HepG2 (cell line): Measurements from ENCODE around the gene TCN2. TPM values are rescaled to one million over a fixed set of nuclear protein-coding genes. Genes with fewer than 3 reads are reported as not detected.

ENCODE experiments used
- ATAC-seq: fragments of 200-7000 bp; cut with Tn5 transposase; 3 replicates; pipeline ENCODE4 v1.9.1; 2020; ENCODE audit warnings: mild to moderate bottlenecking, moderate library complexity
- BruUV-seq: library from RNA; stranded (reverse); fragments of 400-500 nt; replicated peaks from 2 replicates; lab custom pipeline; 2021; lab: Mats Ljungman, UMichigan
- CTCF ChIA-PET: fragments of 300-600 bp; formaldehyde crosslinking; extraction: SDS; loops from one replicate; lab custom pipeline; 2021; ENCODE audit warnings: low total read pairs, inconsistent platforms, low intra/inter-chr PET ratio; lab: Yijun Ruan, JAX
- POLR2A ChIA-PET: fragments of 350-600 bp; sonication (Branson Sonifier 250); formaldehyde crosslinking; loops from one replicate; lab custom pipeline; 2020; ENCODE audit warnings: antibody characterized with exemption, inconsistent platforms; lab: Yijun Ruan, JAX
- DNase-seq: peaks from one replicate; pipeline ENCODE4 v3.0.0-alpha.2; 2015; ENCODE audit warnings: low spot score
- FAIRE-seq: peaks from 3 replicates; lab custom pipeline; 2011; peaks lifted over from hg19 to GRCh38; lab: Jason Lieb, UNC
- H2AFZ ChIP-seq: one replicate; pipeline ENCODE4 v1.6.1; 2011; ENCODE audit warnings: low read length, inconsistent platforms
- H3K27ac ChIP-seq: fragments of 300-600 bp; 3 replicates; pipeline ENCODE4 v1.8.0; 2011; ENCODE audit warnings: mixed run types, mild to moderate bottlenecking, mixed read lengths, low read length, inconsistent platforms; ENCODE audit not compliant: insufficient read depth; ENCODE audit errors: extremely low read length
- H3K27me3 ChIP-seq, 2 experiments: fragments of 200-600 bp in 1 of 2; 2 replicates in 1 of 2; 3 replicates in 1 of 2; pipeline versions ENCODE4 v1.6.0 to v1.8.0; 2011; ENCODE audit warnings: low read length in 2 of 2, mild to moderate bottlenecking in 2 of 2, moderate library complexity in 2 of 2, inconsistent platforms in 1 of 2; ENCODE audit not compliant: insufficient read depth in 2 of 2, control insufficient read depth in 1 of 2
- H3K36me3 ChIP-seq, 2 experiments: fragments of 200-600 bp in 1 of 2; replicated peaks in 1 of 2; 2 replicates in 1 of 2; 3 replicates in 1 of 2; pipeline versions ENCODE4 v1.5.1 to v1.8.0; 2011; ENCODE audit warnings: low read length in 2 of 2, inconsistent platforms in 1 of 2; ENCODE audit not compliant: insufficient read depth in 2 of 2, control insufficient read depth in 1 of 2
- H3K4me1 ChIP-seq: 2 replicates; pipeline ENCODE4 v1.5.1; 2012; ENCODE audit warnings: low read length, inconsistent platforms; ENCODE audit not compliant: insufficient read depth
- H3K4me2 ChIP-seq: 2 replicates; pipeline ENCODE4 v1.6.0; 2011; ENCODE audit warnings: low read depth, low read length, inconsistent platforms
- H3K4me3 ChIP-seq, 3 experiments: fragments of 200-600 bp in 1 of 3; sonication (generic), shearing (Covaris generic) in 1 of 3; replicated peaks in 1 of 3; 2 replicates each; pipeline ENCODE4 v1.5.1; 2011 to 2016; ENCODE audit warnings: low read length in 3 of 3, inconsistent platforms in 2 of 3, low read depth in 2 of 3, mild to moderate bottlenecking in 2 of 3, control low read depth in 1 of 3, mixed read lengths in 1 of 3; ENCODE audit not compliant: insufficient read depth in 1 of 3
- H3K79me2 ChIP-seq: one replicate; pipeline ENCODE4 v1.6.1; 2011; ENCODE audit warnings: low read length, inconsistent platforms; ENCODE audit not compliant: insufficient read depth
- H3K9ac ChIP-seq: 2 replicates; pipeline ENCODE4 v1.6.0; 2011; ENCODE audit warnings: mild to moderate bottlenecking, low read depth, low read length, inconsistent platforms; ENCODE audit not compliant: insufficient read depth
- H3K9me3 ChIP-seq: 2 replicates; pipeline ENCODE4 v1.5.1; 2012; ENCODE audit warnings: mild to moderate bottlenecking, low read length
- H4K20me1 ChIP-seq: 2 replicates; pipeline ENCODE4 v1.6.0; 2011; ENCODE audit warnings: inconsistent platforms, mild to moderate bottlenecking, low read length, moderate library complexity; ENCODE audit not compliant: insufficient read depth
- CTCF ChIP-seq: sonication (generic); formaldehyde crosslinking; IDR thresholded peaks from 2 replicates; pipeline ENCODE4 v1.5.0; 2020; ENCODE audit warnings: mild to moderate bottlenecking, missing genetic modification reagents, moderate library complexity
- EED ChIP-seq: sonication (generic); formaldehyde crosslinking; IDR thresholded peaks from 2 replicates; pipeline ENCODE4 v1.5.0; 2020; ENCODE audit warnings: mild to moderate bottlenecking, missing genetic modification reagents
- GABPB1 ChIP-seq: IDR thresholded peaks from 2 replicates; pipeline ENCODE4 v1.6.1; 2016; ENCODE audit warnings: mild to moderate bottlenecking, missing genetic modification reagents, moderate library complexity, missing compliant biosample characterization
- HNRNPLL ChIP-seq: fragments of 200-400 bp; formaldehyde crosslinking; IDR thresholded peaks from 2 replicates; pipeline ENCODE4 v1.6.1; 2017; ENCODE audit warnings: mild to moderate bottlenecking, low read depth, low read length; ENCODE audit not compliant: poor library complexity, severe bottlenecking
- HOXD1 ChIP-seq: sonication (generic); formaldehyde crosslinking; IDR thresholded peaks from 2 replicates; pipeline ENCODE4 v1.5.0; 2020; ENCODE audit warnings: missing genetic modification reagents
- KDM5B ChIP-seq: sonication (generic); formaldehyde crosslinking; IDR thresholded peaks from 2 replicates; pipeline ENCODE4 v1.4.0; 2020; ENCODE audit warnings: missing genetic modification reagents, mild to moderate bottlenecking, borderline replicate concordance
- PLRG1 ChIP-seq: fragments of 450-650 bp; conservative IDR thresholded peaks from 2 replicates; pipeline ENCODE4 v1.6.1; 2016
- RBM39 ChIP-seq: fragments of 200-400 bp; formaldehyde crosslinking; IDR thresholded peaks from one replicate; pipeline ENCODE4 v1.6.1; 2018; ENCODE audit warnings: antibody characterized with exemption, mild to moderate bottlenecking, low read depth, low read length; ENCODE audit not compliant: poor library complexity, severe bottlenecking
- SRSF4 ChIP-seq: fragments of 200-400 bp; formaldehyde crosslinking; IDR thresholded peaks from one replicate; pipeline ENCODE4 v1.6.1; 2018; ENCODE audit warnings: mild to moderate bottlenecking, low read depth, low read length, moderate library complexity; ENCODE audit not compliant: poor library complexity, severe bottlenecking
- SRY ChIP-seq: sonication (generic); formaldehyde crosslinking; IDR thresholded peaks from 2 replicates; pipeline ENCODE4 v1.8.0; 2022; ENCODE audit warnings: mild to moderate bottlenecking, missing genetic modification reagents
- ZNF567 ChIP-seq: sonication (generic); formaldehyde crosslinking; IDR thresholded peaks from 2 replicates; pipeline ENCODE4 v1.8.1; 2023; ENCODE audit warnings: mild to moderate bottlenecking, missing genetic modification reagents, borderline replicate concordance
- ZNF740 ChIP-seq: sonication (generic); formaldehyde crosslinking; IDR thresholded peaks from 2 replicates; pipeline ENCODE4 v1.4.0; 2020; ENCODE audit warnings: missing genetic modification reagents
- WGBS: methylation state at CpG from one replicate; pipeline ENCODE4 v1.1.6; 2017; ENCODE audit warnings: low lambda C conversion rate; 5-methylcytosine and 5-hydroxymethylcytosine counted together
- in situ Hi-C: cut with HindIII; loops from 2 replicates; pipeline ENCODE4 v1.10.0; 2017; ENCODE audit warnings: low pct_unique_long_range_greater_than_20kb; ENCODE audit not compliant: extremely low pct_ligation_motif_present
- intact Hi-C: fragments of 100-400 bp; cut with micrococcal nuclease; formaldehyde crosslinking; loops from one replicate; pipeline ENCODE4 v1.10.0; 2022; ENCODE audit not compliant: unreplicated experiment
- polyA plus RNA-seq, 8 experiments: library from polyadenylated mRNA; depleted of rRNA in 3 of 8; stranded (reverse) in 7 of 8; unstranded in 1 of 8; fragments of >200 nt; fragmentation: Illumina TruSeq in 4 of 8; extraction: Trizol in 4 of 8; gene quantifications; 2 replicates each; pipeline versions ENCODE4 v1.2.1 to v1.2.3, GENCODE V29; 2011 to 2016; ENCODE audit warnings: low read depth in 4 of 8, missing spikeins in 1 of 8, mixed read lengths in 1 of 8; ENCODE audit not compliant: insufficient read depth in 1 of 8
- total RNA-seq, 5 experiments: library from RNA; depleted of rRNA; stranded (reverse); fragments of >200 nt; fragmentation: Illumina TruSeq; extraction: Trizol; gene quantifications; 2 replicates each; pipeline ENCODE4 v1.2.3, GENCODE V29; 2016; ENCODE audit warnings: low read depth in 1 of 5
- TF ChIP-seq, protein P1 (sequence below): sonication (generic); formaldehyde crosslinking; IDR thresholded peaks from 2 replicates; pipeline ENCODE4 v1.4.0; 2020; ENCODE audit warnings: missing genetic modification reagents
- TF ChIP-seq, protein P2 (sequence below): sonication (generic); formaldehyde crosslinking; IDR thresholded peaks from 2 replicates; pipeline ENCODE4 v1.4.0; 2020; ENCODE audit warnings: missing genetic modification reagents, borderline replicate concordance

TCN2 gene
- total and polyA plus RNA-seq, 2 of the 13 experiments (the other 11 are each of a cell fraction or from before 2014, with no cell fraction given): 0.29 to 0.31 TPM

DNA sequence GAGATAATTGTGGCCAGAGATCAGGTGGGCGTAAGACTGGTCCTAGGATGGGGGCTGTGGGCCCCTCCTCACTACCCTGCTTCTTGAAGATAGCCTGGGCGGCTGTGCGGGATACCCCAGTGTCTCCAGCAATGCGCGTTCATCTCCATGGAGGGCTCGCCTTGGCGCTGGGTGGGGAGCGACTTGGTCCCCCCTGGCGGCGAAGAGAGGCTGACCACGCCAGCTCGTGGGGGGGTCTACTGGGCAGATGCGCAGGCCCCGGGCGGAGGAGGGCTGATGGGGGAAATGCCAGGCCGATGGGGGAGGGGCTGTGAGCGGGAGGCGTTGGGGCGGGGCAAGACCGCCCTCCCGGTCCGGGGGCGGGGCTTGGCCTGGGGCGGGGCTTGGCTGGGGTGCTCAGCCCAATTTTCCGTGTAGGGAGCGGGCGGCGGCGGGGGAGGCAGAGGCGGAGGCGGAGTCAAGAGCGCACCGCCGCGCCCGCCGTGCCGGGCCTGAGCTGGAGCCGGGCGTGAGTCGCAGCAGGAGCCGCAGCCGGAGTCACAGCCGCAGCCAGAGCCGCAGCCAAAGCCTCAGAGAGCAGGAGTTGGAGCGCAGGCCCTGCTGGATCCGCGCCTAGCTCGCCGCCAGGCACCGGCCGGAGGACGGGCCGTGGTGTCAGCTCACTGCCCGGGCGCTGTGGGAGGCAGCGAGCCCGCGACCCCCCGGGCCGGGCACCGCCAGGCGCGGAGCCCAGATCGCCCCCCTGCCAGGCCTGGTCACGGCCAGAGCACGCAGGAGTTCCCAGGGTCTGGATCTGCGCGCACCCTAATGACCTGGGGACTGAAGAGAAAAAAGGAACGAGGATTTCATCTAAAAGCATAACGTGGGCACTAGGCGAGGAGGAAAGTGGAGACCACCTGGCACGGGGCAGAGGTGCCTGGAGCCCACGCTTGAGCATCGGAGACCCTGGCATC is 28.6 kb downstream of the TCN2 start, which contains the start of gene SLC35E4:
TSS of gene SLC35E4 (plus strand) at position 509 of the 953 bp plus-strand sequence. CDS start 670 bp downstream, outside the sequence.
- ATAC-seq: peak; percentile 79
- in situ Hi-C loops: no loop called here
- no peaks in the 10 kb centered on the region for H3K9me3 ChIP-seq
- H3K27me3 ChIP-seq: peaks cover 0 to 4% of the 10 kb centered on the region in 2 experiments; a peak in 3 of 5 replicates
- no peak for FAIRE-seq
- peak within 1 kb of the TSS; percentile 46 to 75 (median 57); a peak in 5 of 6 replicates for H3K4me3 ChIP-seq
- no TSS peak for BruUV-seq
- no peaks in the 10 kb centered on the region for H3K36me3 ChIP-seq
- H3K79me2 ChIP-seq: no peaks in the 10 kb centered on the region
- no peak within 1 kb of the TSS for H2AFZ ChIP-seq
- H3K4me1 ChIP-seq: peaks cover 10% of the 10 kb centered on the region
- WGBS: no CpG with 5 or more reads among the region's 75 CpGs
- no peaks in the 10 kb centered on the region for H4K20me1 ChIP-seq
- CTCF ChIA-PET: interaction anchor here (3.4 kb wide), 1 partner anchor 120 kb away, joined by 61 read pairs; no protein-coding TSS in a partner anchor
- intact Hi-C loops: no loop called here
- H3K9ac ChIP-seq: peak within 1 kb of the TSS; percentile 36; the same call in 1 of the 2 replicates
- H3K4me2 ChIP-seq: peak within 1 kb of the TSS; percentile 82
- DNase-seq: peak; percentile 13
- H3K27ac ChIP-seq: no peak within 1 kb of the TSS
- POLR2A ChIA-PET: interaction anchor here (0.6 to 1.3 kb wide), 3 partner anchors 29 to 120 kb away, joined by 3 to 8 read pairs (median 5); partner anchors contain the start of gene TCN2
- TF ChIP-seq PLRG1 (no peak), SRSF4 (no peak), CTCF (CRISPR knock-in tag) (0 out of 2 replicates have a peak, but pooled peaks have one; percentile 26), HOXD1 (CRISPR knock-in tag) (no peak), KDM5B (peak; percentile 24; the same call in 1 of the 2 replicates), SRY (0 out of 2 replicates have a peak, but pooled peaks have one; percentile 20), ZNF567 (CRISPR knock-in tag) (no peak), ZNF740 (peak; percentile 48; the same call in 1 of the 2 replicates), RBM39 (peak; percentile 2), GABPB1 (CRISPR knock-in tag) (peak; percentile 39; the same call in 1 of the 2 replicates), HNRNPLL (peak; percentile 34), EED (0 out of 2 replicates have a peak, but pooled peaks have one; percentile 70)
- TF ChIP-seq, protein P1, sequence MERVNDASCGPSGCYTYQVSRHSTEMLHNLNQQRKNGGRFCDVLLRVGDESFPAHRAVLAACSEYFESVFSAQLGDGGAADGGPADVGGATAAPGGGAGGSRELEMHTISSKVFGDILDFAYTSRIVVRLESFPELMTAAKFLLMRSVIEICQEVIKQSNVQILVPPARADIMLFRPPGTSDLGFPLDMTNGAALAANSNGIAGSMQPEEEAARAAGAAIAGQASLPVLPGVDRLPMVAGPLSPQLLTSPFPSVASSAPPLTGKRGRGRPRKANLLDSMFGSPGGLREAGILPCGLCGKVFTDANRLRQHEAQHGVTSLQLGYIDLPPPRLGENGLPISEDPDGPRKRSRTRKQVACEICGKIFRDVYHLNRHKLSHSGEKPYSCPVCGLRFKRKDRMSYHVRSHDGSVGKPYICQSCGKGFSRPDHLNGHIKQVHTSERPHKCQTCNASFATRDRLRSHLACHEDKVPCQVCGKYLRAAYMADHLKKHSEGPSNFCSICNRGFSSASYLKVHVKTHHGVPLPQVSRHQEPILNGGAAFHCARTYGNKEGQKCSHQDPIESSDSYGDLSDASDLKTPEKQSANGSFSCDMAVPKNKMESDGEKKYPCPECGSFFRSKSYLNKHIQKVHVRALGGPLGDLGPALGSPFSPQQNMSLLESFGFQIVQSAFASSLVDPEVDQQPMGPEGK (CRISPR knock-in tag): peak; percentile 62
- TF ChIP-seq, protein P2, sequence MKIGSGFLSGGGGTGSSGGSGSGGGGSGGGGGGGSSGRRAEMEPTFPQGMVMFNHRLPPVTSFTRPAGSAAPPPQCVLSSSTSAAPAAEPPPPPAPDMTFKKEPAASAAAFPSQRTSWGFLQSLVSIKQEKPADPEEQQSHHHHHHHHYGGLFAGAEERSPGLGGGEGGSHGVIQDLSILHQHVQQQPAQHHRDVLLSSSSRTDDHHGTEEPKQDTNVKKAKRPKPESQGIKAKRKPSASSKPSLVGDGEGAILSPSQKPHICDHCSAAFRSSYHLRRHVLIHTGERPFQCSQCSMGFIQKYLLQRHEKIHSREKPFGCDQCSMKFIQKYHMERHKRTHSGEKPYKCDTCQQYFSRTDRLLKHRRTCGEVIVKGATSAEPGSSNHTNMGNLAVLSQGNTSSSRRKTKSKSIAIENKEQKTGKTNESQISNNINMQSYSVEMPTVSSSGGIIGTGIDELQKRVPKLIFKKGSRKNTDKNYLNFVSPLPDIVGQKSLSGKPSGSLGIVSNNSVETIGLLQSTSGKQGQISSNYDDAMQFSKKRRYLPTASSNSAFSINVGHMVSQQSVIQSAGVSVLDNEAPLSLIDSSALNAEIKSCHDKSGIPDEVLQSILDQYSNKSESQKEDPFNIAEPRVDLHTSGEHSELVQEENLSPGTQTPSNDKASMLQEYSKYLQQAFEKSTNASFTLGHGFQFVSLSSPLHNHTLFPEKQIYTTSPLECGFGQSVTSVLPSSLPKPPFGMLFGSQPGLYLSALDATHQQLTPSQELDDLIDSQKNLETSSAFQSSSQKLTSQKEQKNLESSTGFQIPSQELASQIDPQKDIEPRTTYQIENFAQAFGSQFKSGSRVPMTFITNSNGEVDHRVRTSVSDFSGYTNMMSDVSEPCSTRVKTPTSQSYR (CRISPR knock-in tag): peak; percentile 48; the same call in 1 of the 2 replicates
